GM23248 (cell line): ENCODE data around the gene C1orf21. TPM values are rescaled to one million over a fixed set of nuclear protein-coding genes. Genes with fewer than 3 reads are reported as not detected.

ENCODE experiments used
- DNase-seq: peaks from one replicate; pipeline ENCODE4 v3.0.0-alpha.2; 2015
- H2AFZ ChIP-seq: fragments of 200-600 bp; sonication (generic); 2 replicates; pipeline ENCODE4 v1.6.1; 2016; ENCODE audit warnings: antibody characterized with exemption
- H3F3A ChIP-seq: fragments of 200-600 bp; sonication (generic); 2 replicates; pipeline ENCODE4 v1.6.1; 2016; ENCODE audit warnings: mild to moderate bottlenecking, antibody characterized with exemption, mixed run types; ENCODE audit not compliant: insufficient read depth
- H3K27ac ChIP-seq: fragments of 200-600 bp; sonication (generic); 2 replicates; pipeline ENCODE4 v1.5.1; 2016; ENCODE audit warnings: mild to moderate bottlenecking
- H3K27me3 ChIP-seq: fragments of 200-600 bp; sonication (generic); replicated peaks from 2 replicates; pipeline ENCODE4 v1.6.1; 2016; ENCODE audit warnings: mild to moderate bottlenecking; ENCODE audit not compliant: insufficient read depth
- H3K36me3 ChIP-seq: fragments of 200-600 bp; sonication (generic); 2 replicates; pipeline ENCODE4 v1.6.1; 2016; ENCODE audit warnings: low read depth, mild to moderate bottlenecking
- H3K4me1 ChIP-seq: fragments of 200-600 bp; sonication (generic); 2 replicates; pipeline ENCODE4 v1.6.1; 2016; ENCODE audit warnings: mild to moderate bottlenecking; ENCODE audit not compliant: insufficient read depth
- H3K4me2 ChIP-seq: fragments of 200-600 bp; sonication (generic); one replicate; pipeline ENCODE4 v1.6.1; 2016; ENCODE audit warnings: mild to moderate bottlenecking; ENCODE audit not compliant: unreplicated experiment
- H3K4me3 ChIP-seq: fragments of 200-600 bp; sonication (generic); 2 replicates; pipeline ENCODE4 v1.5.1; 2016; ENCODE audit warnings: mild to moderate bottlenecking
- H3K79me2 ChIP-seq: fragments of 200-600 bp; sonication (generic); 2 replicates; pipeline ENCODE4 v1.6.1; 2016; ENCODE audit warnings: mild to moderate bottlenecking; ENCODE audit not compliant: insufficient read depth
- H3K9ac ChIP-seq: fragments of 200-600 bp; sonication (generic); 2 replicates; pipeline ENCODE4 v1.6.1; 2016; ENCODE audit warnings: mild to moderate bottlenecking
- H3K9me2 ChIP-seq: fragments of 200-600 bp; sonication (generic); 2 replicates; pipeline ENCODE4 v1.6.1; 2016; ENCODE audit warnings: mixed run types, mild to moderate bottlenecking, moderate library complexity; ENCODE audit not compliant: insufficient read depth
- H3K9me3 ChIP-seq: fragments of 200-600 bp; sonication (generic); one replicate; pipeline ENCODE4 v1.6.1; 2017; ENCODE audit warnings: low read depth
- H4K20me1 ChIP-seq: fragments of 200-600 bp; sonication (generic); 2 replicates; pipeline ENCODE4 v1.6.0; 2016; ENCODE audit not compliant: insufficient read depth
- EZH2 ChIP-seq: fragments of 200-600 bp; sonication (generic); IDR thresholded peaks from 2 replicates; pipeline ENCODE4 v1.6.1; 2018; ENCODE audit warnings: antibody characterized with exemption, mild to moderate bottlenecking; ENCODE audit not compliant: insufficient read depth, poor library complexity, severe bottlenecking
- EZH2phosphoT487 ChIP-seq: fragments of 200-600 bp; sonication (generic); IDR thresholded peaks from 2 replicates; pipeline ENCODE4 v1.6.1; 2018; ENCODE audit warnings: antibody characterized with exemption, moderate library complexity, mild to moderate bottlenecking, low read depth; ENCODE audit not compliant: insufficient read depth
- WGBS, 2 experiments: methylation state at CpG; one replicate each; pipeline ENCODE4 v1.1.6; 2015 to 2017; ENCODE audit warnings: low lambda C conversion rate in 2 of 2, low coverage in 1 of 2; ENCODE audit errors: missing lambda C conversion rate in 2 of 2; 5-methylcytosine and 5-hydroxymethylcytosine counted together
- in situ Hi-C: fragments of 300-500 bp; cut with MboI; formaldehyde crosslinking; loops from 2 replicates; pipeline ENCODE4 v1.15.0; 2020
- polyA plus RNA-seq: library from polyadenylated mRNA; unstranded; fragments of >200 nt; fragmentation: Nextera tagmentation; extraction: Ambion mirVana; gene quantifications from 2 replicates; pipeline ENCODE4 v1.2.1, GENCODE V29; 2016
- total RNA-seq: library from RNA; depleted of rRNA; stranded (reverse); fragments of >200 nt; shearing (Covaris generic); gene quantifications from 2 replicates; pipeline ENCODE4 v1.2.3, GENCODE V29; 2014

Gene C1orf21
- total and polyA plus RNA-seq, 2 experiments from 2014 or later = 16.7 to 20.0 TPM

GRCh38 chr1:184626076-184627006, 239.5 kb downstream of the C1orf21 start:
- Histone ChIP-seq H3K4me1 (peaks cover 8% of the 10 kb centered on the region), H3K79me2 (no peaks in the 10 kb centered on the region)
- no peak for TF ChIP-seq EZH2
- TF ChIP-seq EZH2phosphoT487 = no peak

GRCh38 chr1:184627007-184627341, 240.1 kb downstream of the C1orf21 start:
- no peak overlapping the region for H3K9ac ChIP-seq
- no peak for DNase-seq
- H3K4me2 ChIP-seq = no peak overlapping the region
- H4K20me1 ChIP-seq = no peaks in the 10 kb centered on the region
- no peaks in the 10 kb centered on the region for H3K79me2 ChIP-seq
- no peak overlapping the region for H2AFZ ChIP-seq
- WGBS, 2 experiments = 47 to 57% methylated on average over 3 of the region's 3 CpGs
- no peaks in the 10 kb centered on the region for H3K36me3 ChIP-seq
- no peak overlapping the region for H3K4me3 ChIP-seq
- H3K4me1 ChIP-seq = peaks cover 2% of the 10 kb centered on the region
- no peaks in the 10 kb centered on the region for H3K27me3 ChIP-seq
- no peak overlapping the region for H3K27ac ChIP-seq
- in situ Hi-C loops = no loop called here
- no peaks in the 10 kb centered on the region for H3K9me3 ChIP-seq
- TF ChIP-seq EZH2 (no peak), EZH2phosphoT487 (no peak)
- no peaks in the 10 kb centered on the region for H3K9me2 ChIP-seq
- peaks cover 7% of the 10 kb centered on the region for H3F3A ChIP-seq

More at GRCh38 chr1:184626076-184627006, 239.5 kb downstream of the C1orf21 start:
- H3K9me3 ChIP-seq = no peaks in the 10 kb centered on the region
- DNase-seq = no peak
- peaks cover 14% of the 10 kb centered on the region for H3F3A ChIP-seq
- WGBS, 2 experiments = 62 to 65% methylated on average over 13 of the region's 13 CpGs
- no peak overlapping the region for H3K4me3 ChIP-seq
- no peaks in the 10 kb centered on the region for H3K9me2 ChIP-seq
- H3K27me3 ChIP-seq = no peaks in the 10 kb centered on the region
- no peak overlapping the region for H2AFZ ChIP-seq
- H3K9ac ChIP-seq = no peak overlapping the region
- H3K36me3 ChIP-seq = no peaks in the 10 kb centered on the region
- no peak overlapping the region for H3K27ac ChIP-seq
- no peaks in the 10 kb centered on the region for H4K20me1 ChIP-seq
- no peak overlapping the region for H3K4me2 ChIP-seq
- in situ Hi-C loops = no loop called here

DNA sequence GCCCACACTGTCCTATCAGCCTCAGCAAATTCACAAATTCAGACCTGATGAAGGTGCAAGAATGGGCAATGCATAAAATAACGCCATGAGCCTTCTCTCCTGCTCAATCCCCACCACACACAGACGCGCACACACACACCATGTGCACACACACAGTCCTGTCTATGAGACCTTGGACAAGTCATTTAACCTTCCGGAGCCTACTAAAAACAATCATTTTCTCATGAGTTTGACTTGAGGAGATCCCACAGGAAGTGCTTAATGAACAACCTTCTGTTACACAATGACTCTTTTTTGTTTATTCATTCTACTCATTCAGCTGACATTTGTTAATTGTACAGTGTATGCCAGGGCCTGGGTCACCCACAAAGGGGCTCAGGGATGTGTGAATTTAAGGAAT, 242.4 kb downstream of the C1orf21 start:
- in situ Hi-C loops = no loop called here
- no peak for TF ChIP-seq EZH2phosphoT487
- no peak for TF ChIP-seq EZH2
- no peak overlapping the region for H3K4me3 ChIP-seq
- no peaks in the 10 kb centered on the region for H3K27me3 ChIP-seq
- H3K9me3 ChIP-seq = no peaks in the 10 kb centered on the region
- H3K4me1 ChIP-seq = no peaks in the 10 kb centered on the region
- no peak for DNase-seq
- H3K9ac ChIP-seq = no peak overlapping the region
- no peaks in the 10 kb centered on the region for H3K9me2 ChIP-seq
- no peaks in the 10 kb centered on the region for H3K79me2 ChIP-seq
- no peaks in the 10 kb centered on the region for H3K36me3 ChIP-seq
- no peaks in the 10 kb centered on the region for H4K20me1 ChIP-seq
- WGBS, 2 experiments = 97 to 98% methylated on average over 4 of the region's 4 CpGs
- H3F3A ChIP-seq = no peaks in the 10 kb centered on the region
- no peak overlapping the region for H2AFZ ChIP-seq
- no peak overlapping the region for H3K27ac ChIP-seq
- H3K4me2 ChIP-seq = no peak overlapping the region

DNA sequence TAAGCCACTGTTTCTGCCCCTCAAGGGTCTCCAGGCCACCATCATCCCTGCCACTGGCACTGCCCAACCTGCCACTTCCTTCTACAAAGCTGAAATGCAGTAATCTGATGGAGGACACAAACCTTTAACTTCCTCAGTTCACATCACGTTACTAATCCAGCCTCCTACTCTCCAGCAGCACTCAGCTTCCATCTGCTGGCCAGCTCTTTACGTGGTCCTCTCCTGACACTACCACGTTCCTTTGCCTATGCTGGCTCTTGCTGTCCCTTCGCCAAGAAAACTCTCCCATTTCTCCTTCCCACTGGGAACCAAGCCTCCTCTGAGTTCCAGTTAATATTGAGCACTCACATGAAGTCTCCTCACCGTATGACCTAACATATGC, 243.8 kb downstream of the C1orf21 start:
- Histone ChIP-seq H3K79me2 (no peaks in the 10 kb centered on the region), H3K27ac (no peak overlapping the region), H3K4me3 (no peak overlapping the region), H3K4me2 (no peak overlapping the region), H3F3A (no peaks in the 10 kb centered on the region), H2AFZ (no peak overlapping the region), H3K4me1 (no peaks in the 10 kb centered on the region), H3K27me3 (no peaks in the 10 kb centered on the region), H3K9me3 (no peaks in the 10 kb centered on the region), H3K36me3 (no peaks in the 10 kb centered on the region), H4K20me1 (no peaks in the 10 kb centered on the region), H3K9ac (no peak overlapping the region), H3K9me2 (no peaks in the 10 kb centered on the region)
- DNase-seq = no peak
- WGBS, 2 experiments = 68 to 74% methylated on average over 5 of the region's 5 CpGs
- in situ Hi-C loops = no loop called here
- no peak for TF ChIP-seq EZH2phosphoT487
- TF ChIP-seq EZH2 = no peak
